GM06990 (cell line): ENCODE data around the gene CDT1.
A peak's percentile ranks its signal among the peaks of the same experiment; 100 is the strongest.

Experiments
- DNase-seq: peaks from one replicate; pipeline ENCODE4 v3.0.0-alpha.2; 2011; ENCODE audit not compliant: insufficient read length; ENCODE audit errors: extremely low read depth
- H3K27me3 ChIP-seq: replicated peaks from 2 replicates; pipeline ENCODE4 v1.6.0; 2011; ENCODE audit warnings: low read length; ENCODE audit not compliant: control insufficient read depth, insufficient read depth
- H3K36me3 ChIP-seq: 2 replicates; pipeline ENCODE4 v1.5.1; 2011; ENCODE audit warnings: low read length; ENCODE audit not compliant: control insufficient read depth, insufficient read depth
- H3K4me3 ChIP-seq: replicated peaks from 2 replicates; pipeline ENCODE4 v1.5.1; 2011; ENCODE audit warnings: low read depth, mild to moderate bottlenecking, control low read depth, low read length
- CTCF ChIP-seq: IDR thresholded peaks from 2 replicates; pipeline ENCODE4 v1.5.1; 2011; ENCODE audit warnings: low read length, control low read depth, mild to moderate bottlenecking, inconsistent platforms; ENCODE audit not compliant: insufficient read depth, poor library complexity, severe bottlenecking

CDT1 gene

GRCh38 chr16:88811769-88812512 lies 8.4 kb downstream of the CDT1 start, which contains the start of gene APRT:
TSS of gene APRT (minus strand) at chr16:88811928. CDS start at chr16:88811899, 29 bp downstream.
- no peaks in the 10 kb centered on the region for H3K27me3 ChIP-seq
- peak; percentile 97 for DNase-seq
- peak; percentile 6 for TF ChIP-seq CTCF
- H3K36me3 ChIP-seq: peaks cover 25% of the 10 kb centered on the region
- peak within 1 kb of the TSS; percentile 88 for H3K4me3 ChIP-seq

GRCh38 chr16:88812513-88813268 lies 9.1 kb downstream of the CDT1 start:
- peak overlapping the region; percentile 88 for H3K4me3 ChIP-seq
- H3K27me3 ChIP-seq: no peaks in the 10 kb centered on the region
- no peak for DNase-seq
- no peak for TF ChIP-seq CTCF
- H3K36me3 ChIP-seq: peaks cover 20% of the 10 kb centered on the region

GRCh38 chr16:88813269-88814143 lies 9.9 kb downstream of the CDT1 start:
- Histone ChIP-seq H3K27me3 (no peaks in the 10 kb centered on the region), H3K4me3 (no peak overlapping the region), H3K36me3 (peaks cover 12% of the 10 kb centered on the region)
- no peak for TF ChIP-seq CTCF
- no peak for DNase-seq

- Histone ChIP-seq H3K4me3 (no peak overlapping the region), H3K36me3 (peaks cover 9% of the 10 kb centered on the region), H3K27me3 (no peaks in the 10 kb centered on the region)
- DNase-seq: no peak
- no peak for TF ChIP-seq CTCF
Observed at GRCh38 chr16:88814144-88814502, 10.5 kb downstream of the CDT1 start.

GRCh38 chr16:88815227-88815626 lies 11.6 kb downstream of the CDT1 start:
- H3K36me3 ChIP-seq: no peaks in the 10 kb centered on the region
- H3K4me3 ChIP-seq: no peak overlapping the region
- no peak for TF ChIP-seq CTCF
- no peak for DNase-seq
- no peaks in the 10 kb centered on the region for H3K27me3 ChIP-seq
